Activated CD8-positive, alpha-beta T cell treated with anti-CD3 and anti-CD28 coated beads for 36 hours (primary cell): ENCODE data around the gene NFATC4. TPM values are rescaled to one million over a fixed set of nuclear protein-coding genes. Genes with fewer than 3 reads are reported as not detected.

Experiments used
- ATAC-seq: fragments of 200-7000 bp; cut with Tn5 transposase; one replicate; pipeline ENCODE4 v1.10.0; 2021; ENCODE audit warnings: mild to moderate bottlenecking, moderate library complexity
- CTCF ChIA-PET: fragments of 350-600 bp; sonication (Branson Sonifier 250); formaldehyde crosslinking; loops from one replicate; lab custom pipeline; 2021; ENCODE audit warnings: antibody characterized with exemption; lab: Charles Lee
- POLR2A ChIA-PET: fragments of 350-600 bp; sonication (Branson Sonifier 250); formaldehyde crosslinking; loops from one replicate; lab custom pipeline; 2021; ENCODE audit warnings: antibody characterized with exemption; lab: Charles Lee
- DNase-seq: peaks from one replicate; pipeline ENCODE4 v3.0.0-alpha.2; 2020
- H3K27ac Mint-ChIP-seq: one replicate; pipeline ENCODE4 v1.8.0; 2021; ENCODE audit warnings: mild to moderate bottlenecking, mixed read lengths
- H3K27me3 Mint-ChIP-seq: one replicate; pipeline ENCODE4 v1.8.0; 2021; ENCODE audit warnings: mixed read lengths
- H3K36me3 Mint-ChIP-seq: one replicate; pipeline ENCODE4 v1.8.0; 2021; ENCODE audit warnings: low read depth, mixed read lengths
- H3K4me1 Mint-ChIP-seq: one replicate; pipeline ENCODE4 v1.8.0; 2021; ENCODE audit warnings: low read depth, mixed read lengths
- H3K4me3 Mint-ChIP-seq: one replicate; pipeline ENCODE4 v1.8.0; 2021; ENCODE audit warnings: mild to moderate bottlenecking, moderate library complexity, mixed read lengths
- H3K9me3 Mint-ChIP-seq: one replicate; pipeline ENCODE4 v1.8.0; 2021; ENCODE audit warnings: mixed read lengths
- intact Hi-C: fragments of 100-400 bp; cut with micrococcal nuclease; formaldehyde crosslinking; loops from one replicate; pipeline ENCODE4 v1.10.0; 2022
- total RNA-seq, 2 experiments: library from RNA; stranded (reverse); gene quantifications; one replicate each; pipeline ENCODE4 v1.2.3, GENCODE V29; 2021
- TF ChIP-seq, protein P1 (sequence below): fragments of 200-600 bp; IDR thresholded peaks from one replicate; pipeline ENCODE4 v1.8.0; 2022; ENCODE audit warnings: antibody characterized with exemption, mild to moderate bottlenecking

Gene NFATC4
- total RNA-seq, 2 experiments from 2014 or later: 1.3 to 2.0 TPM

DNA sequence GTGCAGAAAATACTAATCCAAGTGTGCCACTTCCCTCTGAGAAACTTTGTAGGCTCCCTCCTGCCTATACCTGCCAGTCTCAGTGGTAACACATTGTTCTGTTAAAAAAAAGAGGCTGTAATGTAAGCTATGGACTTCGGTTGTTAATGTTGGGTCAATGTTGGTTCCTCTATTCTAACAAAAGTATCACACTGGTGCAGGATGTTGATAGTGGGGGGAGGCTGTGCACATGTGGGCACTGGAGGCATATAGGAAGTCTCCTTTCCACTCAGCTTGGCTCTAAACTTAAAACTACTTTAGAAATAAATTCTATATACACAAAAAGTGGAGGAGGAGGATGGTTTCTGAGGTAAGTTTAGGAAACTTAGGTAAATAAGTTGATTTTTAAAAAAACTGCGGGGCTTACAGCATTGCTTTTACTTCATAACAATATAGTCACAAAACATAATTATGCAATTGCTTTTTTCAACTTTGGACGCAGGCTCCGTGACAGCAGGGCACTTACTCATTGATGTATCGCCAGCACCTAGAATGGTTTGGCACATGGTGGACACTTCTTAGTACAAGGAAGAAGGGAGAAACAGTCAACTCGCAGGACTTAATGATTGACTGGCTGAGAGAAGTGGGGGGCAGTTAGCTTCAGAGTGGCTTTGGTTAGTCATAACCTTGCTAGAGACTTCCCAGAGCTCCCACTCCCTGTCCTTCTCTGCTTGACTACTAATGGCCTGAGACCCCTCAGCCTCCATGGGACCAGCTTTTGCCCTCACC, 22.9 kb downstream of the NFATC4 start:
- Mint-ChIP-seq H3K9me3 (no peaks in the 10 kb centered on the region), H3K36me3 (no peaks in the 10 kb centered on the region), H3K27me3 (peaks cover 12% of the 10 kb centered on the region), H3K4me1 (no peaks in the 10 kb centered on the region), H3K27ac (no peak overlapping the region), H3K4me3 (no peak overlapping the region)
- TF ChIP-seq, protein P1, sequence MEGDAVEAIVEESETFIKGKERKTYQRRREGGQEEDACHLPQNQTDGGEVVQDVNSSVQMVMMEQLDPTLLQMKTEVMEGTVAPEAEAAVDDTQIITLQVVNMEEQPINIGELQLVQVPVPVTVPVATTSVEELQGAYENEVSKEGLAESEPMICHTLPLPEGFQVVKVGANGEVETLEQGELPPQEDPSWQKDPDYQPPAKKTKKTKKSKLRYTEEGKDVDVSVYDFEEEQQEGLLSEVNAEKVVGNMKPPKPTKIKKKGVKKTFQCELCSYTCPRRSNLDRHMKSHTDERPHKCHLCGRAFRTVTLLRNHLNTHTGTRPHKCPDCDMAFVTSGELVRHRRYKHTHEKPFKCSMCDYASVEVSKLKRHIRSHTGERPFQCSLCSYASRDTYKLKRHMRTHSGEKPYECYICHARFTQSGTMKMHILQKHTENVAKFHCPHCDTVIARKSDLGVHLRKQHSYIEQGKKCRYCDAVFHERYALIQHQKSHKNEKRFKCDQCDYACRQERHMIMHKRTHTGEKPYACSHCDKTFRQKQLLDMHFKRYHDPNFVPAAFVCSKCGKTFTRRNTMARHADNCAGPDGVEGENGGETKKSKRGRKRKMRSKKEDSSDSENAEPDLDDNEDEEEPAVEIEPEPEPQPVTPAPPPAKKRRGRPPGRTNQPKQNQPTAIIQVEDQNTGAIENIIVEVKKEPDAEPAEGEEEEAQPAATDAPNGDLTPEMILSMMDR: no peak
- ChIA-PET CTCF (no interaction called here), POLR2A (interaction anchor here (0.9 kb wide), 1 partner anchor 12 kb away, joined by 3 read pairs; no protein-coding TSS in a partner anchor)
- DNase-seq (no peak), ATAC-seq (no peak)
- intact Hi-C loops: no loop called here

DNA sequence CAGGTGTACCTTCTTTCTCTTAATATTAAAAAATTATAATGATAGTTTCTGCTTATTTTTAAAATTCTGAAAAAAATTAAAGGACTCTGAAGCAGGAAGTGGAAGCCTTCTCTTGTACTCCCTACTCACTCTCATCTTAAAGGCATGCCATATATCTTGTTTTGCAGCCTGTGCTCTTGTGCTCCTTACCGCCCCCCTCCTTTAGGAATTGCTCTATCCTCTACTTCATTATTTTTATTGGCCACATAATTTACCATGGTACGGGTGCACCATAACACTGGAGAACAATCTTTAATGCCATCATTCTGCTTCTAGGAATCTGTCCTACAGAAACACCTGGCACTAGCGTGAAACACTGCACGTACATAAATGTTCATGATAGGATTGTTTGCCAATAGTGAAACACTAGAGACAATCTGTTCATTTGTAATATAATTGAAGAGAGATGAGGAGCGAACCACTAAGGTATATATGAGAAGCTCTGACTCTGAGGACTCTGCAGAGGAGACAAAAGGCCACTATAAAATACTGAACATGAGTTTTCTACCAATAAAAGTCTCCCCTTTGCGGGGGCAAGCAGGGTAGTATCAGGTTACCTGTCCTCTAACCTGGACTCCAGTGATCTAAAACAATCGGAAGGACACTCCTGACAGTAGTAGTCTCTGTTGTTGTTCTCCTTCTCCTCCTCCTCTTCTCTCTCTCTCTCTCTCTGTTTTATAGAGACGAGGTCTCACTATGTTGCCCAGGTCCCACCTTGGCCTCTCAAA, 24.5 kb downstream of the NFATC4 start:
- intact Hi-C loops: no loop called here
- H3K4me1 Mint-ChIP-seq: no peaks in the 10 kb centered on the region
- no peaks in the 10 kb centered on the region for H3K36me3 Mint-ChIP-seq
- ChIA-PET CTCF (interaction anchor here (1.2 kb wide), 1 partner anchor 59 kb away, joined by 3 read pairs; no protein-coding TSS in a partner anchor), POLR2A (no interaction called here)
- TF ChIP-seq, protein P1: no peak
- no peak overlapping the region for H3K27ac Mint-ChIP-seq
- H3K9me3 Mint-ChIP-seq: no peaks in the 10 kb centered on the region
- peaks cover 12% of the 10 kb centered on the region for H3K27me3 Mint-ChIP-seq
- ATAC-seq (no peak), DNase-seq (no peak)
- no peak overlapping the region for H3K4me3 Mint-ChIP-seq

DNA sequence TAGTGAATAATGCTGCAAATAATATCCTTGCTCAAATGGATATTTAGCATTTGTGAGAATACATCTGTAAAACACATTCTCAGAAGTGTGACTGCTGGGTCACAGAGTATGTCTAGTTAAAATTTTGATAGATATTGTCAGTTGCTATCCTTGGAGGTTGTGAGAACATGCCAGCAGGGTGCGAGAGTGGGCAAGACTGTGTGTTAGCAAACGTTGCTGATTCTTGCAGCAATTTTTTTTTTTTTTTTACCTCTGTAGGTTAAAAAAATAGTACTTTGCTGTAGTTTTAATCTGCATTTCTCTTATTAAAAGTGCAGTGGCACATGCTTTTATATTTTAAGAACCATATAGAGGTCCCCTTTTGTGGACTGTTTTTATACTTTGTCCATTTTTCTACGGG, 26.3 kb downstream of the NFATC4 start:
- TF ChIP-seq, protein P1: no peak
- CTCF ChIA-PET: interaction anchor here (3.6 kb wide), 1 partner anchor 61 kb away, joined by 14 read pairs; no protein-coding TSS in a partner anchor
- intact Hi-C loops: no loop called here
- no peak overlapping the region for H3K4me3 Mint-ChIP-seq
- POLR2A ChIA-PET: no interaction called here
- DNase-seq (no peak), ATAC-seq (no peak)
- H3K36me3 Mint-ChIP-seq: no peaks in the 10 kb centered on the region
- H3K9me3 Mint-ChIP-seq: no peaks in the 10 kb centered on the region
- H3K4me1 Mint-ChIP-seq: no peaks in the 10 kb centered on the region
- peaks cover 12% of the 10 kb centered on the region for H3K27me3 Mint-ChIP-seq
- no peak overlapping the region for H3K27ac Mint-ChIP-seq

DNA sequence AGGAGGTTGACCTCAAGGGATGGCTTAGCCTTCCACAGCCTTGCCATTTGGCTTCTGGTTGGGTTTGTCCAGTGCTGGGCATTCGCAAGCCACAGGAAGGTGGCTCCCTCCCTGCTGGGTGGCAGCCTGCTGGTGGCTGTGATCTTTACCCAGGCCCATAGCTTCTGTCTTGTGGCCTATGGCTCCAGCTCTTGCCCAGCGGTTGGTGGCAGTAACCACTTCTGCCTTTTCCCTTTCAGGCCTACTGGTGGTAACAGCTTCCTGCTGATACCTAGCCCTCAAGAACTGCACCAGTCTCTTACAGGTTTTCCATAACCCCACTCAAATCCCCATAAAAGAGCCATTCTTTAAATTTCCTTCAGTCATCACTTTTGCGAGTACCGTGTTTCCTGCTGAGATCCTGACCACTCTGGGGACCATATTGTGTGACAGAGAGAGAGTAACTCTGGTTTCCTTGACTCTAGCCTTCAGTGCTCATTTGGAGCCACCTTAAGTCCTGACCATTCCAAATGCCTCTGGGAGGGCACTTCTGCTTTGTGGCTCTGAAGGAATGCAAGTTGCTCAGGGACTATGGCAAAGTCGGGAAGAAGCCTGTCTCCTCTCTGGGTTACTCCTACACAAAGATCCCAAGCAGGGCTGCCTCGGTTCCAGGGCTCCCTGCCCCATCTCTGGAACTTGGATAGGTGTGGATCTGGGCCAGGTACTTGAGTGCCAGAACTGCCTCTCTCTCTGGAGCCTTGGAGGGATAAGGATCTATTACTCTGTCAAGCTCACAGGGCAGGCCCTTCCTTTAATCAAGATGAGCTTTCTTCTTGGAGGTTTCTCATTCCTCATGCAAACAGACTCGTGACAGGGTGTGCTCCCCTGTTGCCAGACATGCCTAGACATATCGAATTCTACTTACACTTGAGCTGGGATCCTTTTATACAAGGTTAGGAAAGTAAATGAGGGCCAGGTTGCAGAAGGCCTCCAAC, 27.9 kb downstream of the NFATC4 start:
- no peak for ATAC-seq
- no peaks in the 10 kb centered on the region for H3K9me3 Mint-ChIP-seq
- intact Hi-C loops: no loop called here

More for the DNA sequence above, 27.9 kb downstream of the NFATC4 start:
- TF ChIP-seq, protein P1: no peak
- DNase-seq: no peak
- ChIA-PET POLR2A (no interaction called here), CTCF (interaction anchor here (1.0 to 3.6 kb wide), 3 partner anchors 23 to 63 kb away, joined by 3 to 14 read pairs (median 10); no protein-coding TSS in a partner anchor)
- no peaks in the 10 kb centered on the region for H3K36me3 Mint-ChIP-seq
- H3K27me3 Mint-ChIP-seq: peaks cover 14% of the 10 kb centered on the region
- no peak overlapping the region for H3K27ac Mint-ChIP-seq
- H3K4me1 Mint-ChIP-seq: peaks cover 3% of the 10 kb centered on the region
- H3K4me3 Mint-ChIP-seq: no peak overlapping the region
